ENCODE measurements around the gene SLC35D1.

SLC35D1 gene

DNA sequence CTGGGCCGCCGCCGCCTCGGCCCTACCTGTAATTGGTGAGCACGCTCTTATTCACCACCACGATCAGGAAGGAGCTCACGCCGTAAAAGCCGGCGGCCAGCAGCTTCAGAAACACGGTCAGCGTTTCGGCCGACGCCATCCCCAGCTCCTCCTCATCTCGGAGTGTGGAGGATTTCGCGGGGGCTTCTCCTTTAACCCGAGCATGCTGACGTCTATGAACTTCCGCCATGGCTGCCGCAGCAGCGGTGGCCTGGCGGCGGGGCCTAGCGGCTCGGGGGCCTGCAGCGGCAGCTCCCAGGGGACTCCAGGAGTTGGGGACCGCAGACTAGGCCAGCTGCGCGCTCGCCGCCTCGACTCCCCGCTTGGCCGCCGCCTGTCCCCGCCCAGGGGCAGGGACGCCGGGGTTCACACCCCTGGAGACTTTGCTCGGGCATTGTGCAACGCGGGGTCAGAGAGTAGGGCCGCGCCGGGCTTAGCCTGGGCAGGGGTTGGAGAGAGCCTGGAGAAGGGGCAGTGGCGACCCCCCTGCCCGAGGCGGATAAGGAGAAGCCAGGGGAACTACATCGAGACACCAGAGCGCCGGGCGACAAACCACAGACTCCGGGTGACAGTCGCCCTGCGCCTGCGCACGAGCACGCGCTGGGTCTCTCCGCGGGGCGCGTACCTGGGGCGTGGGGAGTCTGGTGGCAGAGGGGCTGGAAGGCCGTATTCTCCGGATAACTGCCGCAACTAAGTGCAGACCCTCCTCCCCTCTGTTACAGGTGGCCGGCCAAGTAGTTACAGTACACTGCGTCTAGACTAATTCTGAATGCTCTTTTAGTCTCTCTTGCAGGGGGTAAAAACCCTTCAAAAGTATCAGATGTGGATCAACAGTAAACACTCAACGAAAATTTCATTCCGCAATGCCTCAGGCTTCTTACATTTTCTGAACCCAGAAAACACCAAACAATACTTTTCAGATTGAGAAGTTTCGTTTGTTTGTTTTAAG is at the start of gene SLC35D1:
Gene SLC35D1, minus strand, starts transcription at position 364 of the 988 bp plus-strand sequence. Its CDS starts 135 bp downstream, at position 229.
- peak within 1 kb of the TSS; percentile 93 for H3K27ac ChIP-seq
- no peaks in the 10 kb centered on the region for H3K9me3 ChIP-seq
- peak within 1 kb of the TSS; percentile 88 for H3K4me2 ChIP-seq
- H3K4me1 ChIP-seq: peaks cover 34% of the 10 kb centered on the region
- 0 out of 2 replicates have a peak, but pooled peaks cover 13% of the 10 kb centered on the region for H4K20me1 ChIP-seq
- H3K4me3 ChIP-seq: peak within 1 kb of the TSS; percentile 91
- H3K27me3 ChIP-seq: no peaks in the 10 kb centered on the region
- TF ChIP-seq Cebpa-rat (IDR thresholded peaks at IDR 0.05): peak; percentile 93
- peak within 1 kb of the TSS; percentile 92 for H3K9ac ChIP-seq
- H3K36me3 ChIP-seq: peaks cover 15% of the 10 kb centered on the region

DNA sequence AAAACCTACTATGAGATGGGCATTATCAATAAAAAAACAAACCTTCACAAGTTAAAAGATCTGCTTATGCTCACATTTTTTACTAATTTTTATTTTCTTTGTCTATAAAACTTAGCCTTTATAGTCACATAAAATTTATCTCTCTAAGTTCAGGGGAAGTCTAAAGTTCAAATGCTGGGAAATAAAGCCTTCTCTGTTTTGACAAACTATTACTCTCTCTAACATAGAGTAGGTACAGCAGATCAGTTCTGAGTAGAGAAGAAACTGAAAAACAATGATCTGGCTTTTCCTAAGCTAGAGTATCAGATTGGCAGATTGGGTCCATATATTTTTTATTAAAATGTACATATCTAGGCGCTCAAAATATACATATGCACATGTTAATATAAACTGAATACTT is 49.6 kb upstream of the SLC35D1 start:
- Histone ChIP-seq H3K4me1 (no peaks in the 10 kb centered on the region), H3K4me2 (no peak overlapping the region), H3K9me3 (no peaks in the 10 kb centered on the region), H3K4me3 (no peak overlapping the region), H4K20me1 (no peaks in the 10 kb centered on the region), H3K27ac (no peak overlapping the region), H3K27me3 (no peaks in the 10 kb centered on the region), H3K36me3 (no peaks in the 10 kb centered on the region), H3K9ac (no peak overlapping the region)
- no peak for TF ChIP-seq Cebpa-rat (IDR thresholded peaks at IDR 0.05)

GRCh38 chr1:67100833-67101232 is 46.9 kb upstream of the SLC35D1 start:
- no peaks in the 10 kb centered on the region for H3K36me3 ChIP-seq
- no peak overlapping the region for H3K4me3 ChIP-seq
- H4K20me1 ChIP-seq: no peaks in the 10 kb centered on the region
- no peaks in the 10 kb centered on the region for H3K27me3 ChIP-seq
- H3K9me3 ChIP-seq: no peaks in the 10 kb centered on the region
- no peak overlapping the region for H3K4me2 ChIP-seq
- no peaks in the 10 kb centered on the region for H3K4me1 ChIP-seq
- H3K27ac ChIP-seq: no peak overlapping the region
- no peak overlapping the region for H3K9ac ChIP-seq
- no peak for TF ChIP-seq Cebpa-rat (IDR thresholded peaks at IDR 0.05)

DNA sequence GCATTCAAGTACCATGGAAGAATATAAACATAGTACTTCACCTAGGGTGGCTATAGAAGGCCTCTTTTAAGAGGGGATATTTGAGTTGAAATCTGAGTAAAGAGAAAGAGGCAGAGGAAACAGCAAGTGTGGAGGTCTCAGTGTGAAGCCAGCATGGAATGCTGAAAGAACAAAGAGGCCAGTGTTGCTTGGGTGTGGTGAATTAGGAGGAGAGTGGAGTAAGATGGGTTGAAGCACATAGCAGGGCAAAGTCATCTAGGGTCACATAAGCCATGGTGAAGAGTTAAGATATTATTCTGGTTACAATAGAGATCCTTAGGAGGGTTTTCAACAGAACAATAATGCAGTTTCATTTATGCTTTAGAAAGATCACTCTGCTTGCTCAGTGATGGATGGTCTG is 43.4 kb upstream of the SLC35D1 start:
- Histone ChIP-seq H3K4me3 (no peak overlapping the region), H3K4me1 (no peaks in the 10 kb centered on the region), H3K27me3 (no peaks in the 10 kb centered on the region), H3K9ac (no peak overlapping the region), H3K9me3 (no peaks in the 10 kb centered on the region), H3K27ac (no peak overlapping the region), H4K20me1 (no peaks in the 10 kb centered on the region), H3K4me2 (no peak overlapping the region), H3K36me3 (no peaks in the 10 kb centered on the region)
- TF ChIP-seq Cebpa-rat (IDR thresholded peaks at IDR 0.05): no peak

DNA sequence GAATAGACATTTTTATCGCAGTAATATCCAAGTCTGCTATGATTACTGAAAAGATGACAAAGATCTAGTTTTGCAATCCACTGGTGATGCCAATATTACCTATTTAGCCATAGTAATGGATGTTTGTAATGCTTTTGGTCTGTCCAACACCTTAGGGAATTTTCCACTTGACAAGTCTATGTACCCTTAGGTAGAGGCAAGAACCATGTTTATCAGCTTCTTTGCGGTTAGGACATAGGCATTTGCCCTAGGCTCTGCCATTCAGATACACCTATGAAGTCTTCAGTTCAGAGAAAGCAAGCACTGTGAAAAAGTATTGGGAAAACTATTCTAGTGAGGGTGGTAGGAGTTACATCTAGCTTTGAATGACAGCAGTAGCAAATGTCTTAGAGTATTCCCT is 40.2 kb upstream of the SLC35D1 start:
- no peak for TF ChIP-seq Cebpa-rat (IDR thresholded peaks at IDR 0.05)
- Histone ChIP-seq H3K4me1 (no peaks in the 10 kb centered on the region), H4K20me1 (no peaks in the 10 kb centered on the region), H3K4me2 (no peak overlapping the region), H3K9me3 (0 out of 2 replicates have a peak, but pooled peaks cover 8% of the 10 kb centered on the region), H3K27ac (no peak overlapping the region), H3K36me3 (no peaks in the 10 kb centered on the region), H3K27me3 (no peaks in the 10 kb centered on the region), H3K9ac (no peak overlapping the region), H3K4me3 (no peak overlapping the region)

DNA sequence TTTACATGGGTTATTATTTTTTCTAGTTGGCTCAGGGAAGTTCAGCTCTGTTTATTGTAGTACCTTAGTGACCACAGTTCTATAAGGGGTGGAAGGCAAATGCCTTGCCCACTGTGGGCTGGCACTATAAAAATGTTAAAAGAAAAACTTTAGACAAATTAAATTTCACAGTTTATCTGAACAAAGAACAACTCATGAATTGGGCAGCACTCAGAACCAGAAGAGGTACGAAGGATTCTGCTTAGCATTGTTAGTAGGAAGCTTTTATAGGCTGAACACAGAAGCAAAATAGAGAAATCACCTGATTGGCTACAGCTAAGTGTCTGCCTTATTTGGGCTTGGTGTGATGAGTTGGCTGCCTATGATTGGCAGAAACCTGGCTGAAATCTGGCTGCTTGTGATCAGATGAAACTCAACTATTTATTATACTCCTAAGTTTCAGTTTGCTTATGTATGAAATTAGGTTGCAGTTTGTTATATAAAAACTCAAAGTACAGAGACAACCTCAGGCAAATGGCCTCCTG is 35.8 kb upstream of the SLC35D1 start:
- Histone ChIP-seq H3K4me3 (no peak overlapping the region), H3K27ac (no peak overlapping the region)

DNA sequence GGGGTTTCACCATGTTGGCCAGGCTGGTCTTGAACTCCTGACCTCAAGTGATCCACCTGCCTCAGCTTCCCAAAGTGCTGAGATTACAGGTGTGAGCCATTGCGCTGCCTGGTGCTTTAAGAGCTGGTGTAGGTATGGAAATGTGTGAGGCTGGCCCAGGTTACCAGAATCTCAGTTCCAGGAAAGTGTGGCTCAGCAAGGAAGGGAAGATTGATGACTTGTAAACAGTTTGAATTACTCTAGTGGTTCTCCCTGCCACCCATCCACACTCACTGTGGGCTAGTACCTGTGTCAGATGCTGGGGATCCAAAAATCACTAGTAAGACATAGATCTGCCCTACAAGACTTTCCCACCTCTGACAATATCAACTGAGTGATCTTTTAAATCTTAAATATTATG is 34.5 kb upstream of the SLC35D1 start:
- H3K36me3 ChIP-seq: no peaks in the 10 kb centered on the region
- no peaks in the 10 kb centered on the region for H3K4me1 ChIP-seq
- H3K9ac ChIP-seq: no peak overlapping the region
- no peak for TF ChIP-seq Cebpa-rat (IDR thresholded peaks at IDR 0.05)
- H3K27me3 ChIP-seq: no peaks in the 10 kb centered on the region
- H3K9me3 ChIP-seq: 0 out of 2 replicates have a peak, but pooled peaks cover 8% of the 10 kb centered on the region
- no peak overlapping the region for H3K27ac ChIP-seq
- H4K20me1 ChIP-seq: no peaks in the 10 kb centered on the region
- H3K4me3 ChIP-seq: no peak overlapping the region
- no peak overlapping the region for H3K4me2 ChIP-seq

More for the DNA sequence above, 35.8 kb upstream of the SLC35D1 start:
- H3K9ac ChIP-seq: no peak overlapping the region
- no peaks in the 10 kb centered on the region for H3K36me3 ChIP-seq
- no peaks in the 10 kb centered on the region for H3K27me3 ChIP-seq
- TF ChIP-seq Cebpa-rat (IDR thresholded peaks at IDR 0.05): no peak
- no peak overlapping the region for H3K4me2 ChIP-seq
- H3K4me1 ChIP-seq: no peaks in the 10 kb centered on the region
- no peaks in the 10 kb centered on the region for H4K20me1 ChIP-seq
- 0 out of 2 replicates have a peak, but pooled peaks cover 8% of the 10 kb centered on the region for H3K9me3 ChIP-seq

DNA sequence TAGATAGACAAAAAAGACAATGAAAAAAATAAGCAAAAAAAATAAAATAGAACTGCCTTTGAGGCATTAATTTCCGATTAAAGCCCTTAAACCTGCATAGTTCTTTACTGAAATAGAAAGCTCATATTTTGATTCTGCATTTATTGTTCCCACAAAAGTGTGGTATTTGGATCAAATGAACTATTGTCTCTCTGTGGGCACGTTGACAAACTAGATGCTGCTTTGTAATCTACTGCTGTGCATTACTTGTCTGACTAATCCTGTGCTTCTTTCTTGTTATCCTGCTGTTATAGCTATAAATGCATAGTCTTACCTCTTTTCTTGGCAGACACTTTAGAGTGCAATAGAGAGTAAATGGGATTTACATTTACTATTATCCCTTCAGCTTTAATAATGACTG is 31.4 kb upstream of the SLC35D1 start:
- Histone ChIP-seq H3K9ac (no peak overlapping the region), H3K27me3 (no peaks in the 10 kb centered on the region), H3K4me1 (no peaks in the 10 kb centered on the region), H3K36me3 (no peaks in the 10 kb centered on the region), H3K4me2 (no peak overlapping the region), H3K4me3 (no peak overlapping the region), H3K9me3 (0 out of 2 replicates have a peak, but pooled peaks cover 8% of the 10 kb centered on the region), H3K27ac (no peak overlapping the region), H4K20me1 (no peaks in the 10 kb centered on the region)
- TF ChIP-seq Cebpa-rat (IDR thresholded peaks at IDR 0.05): no peak

DNA sequence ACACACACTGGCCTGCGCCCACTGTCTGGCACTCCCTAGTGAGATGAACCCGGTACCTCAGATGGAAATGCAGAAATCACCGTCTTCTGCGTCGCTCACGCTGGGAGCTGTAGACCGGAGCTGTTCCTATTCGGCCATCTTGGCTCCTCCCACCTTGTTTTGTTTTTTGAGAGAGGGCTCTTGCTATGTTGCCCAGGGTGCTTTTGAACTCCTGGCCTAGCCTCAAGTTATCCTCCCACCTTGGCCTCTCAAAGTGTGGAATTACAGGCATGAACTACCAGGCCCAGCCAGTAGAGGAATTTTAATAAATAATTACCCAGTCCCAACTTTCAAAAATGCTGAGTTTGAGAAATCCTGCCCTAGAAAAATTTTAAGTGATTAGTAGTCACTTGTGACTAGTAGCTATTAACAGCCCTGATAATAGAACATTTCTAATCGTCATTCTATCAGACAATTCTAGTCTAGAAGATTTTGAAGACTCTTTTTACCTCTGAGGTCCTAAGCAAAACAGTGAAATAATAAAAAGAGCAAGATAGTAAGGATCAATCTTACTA is 30.9 kb upstream of the SLC35D1 start:
- H3K9me3 ChIP-seq: 0 out of 2 replicates have a peak, but pooled peaks cover 3% of the 10 kb centered on the region
- TF ChIP-seq Cebpa-rat (IDR thresholded peaks at IDR 0.05): no peak
- H3K27ac ChIP-seq: no peak overlapping the region
- no peak overlapping the region for H3K4me2 ChIP-seq
- H3K9ac ChIP-seq: no peak overlapping the region
- H3K27me3 ChIP-seq: no peaks in the 10 kb centered on the region
- no peaks in the 10 kb centered on the region for H3K4me1 ChIP-seq
- no peaks in the 10 kb centered on the region for H3K36me3 ChIP-seq
- no peaks in the 10 kb centered on the region for H4K20me1 ChIP-seq
- no peak overlapping the region for H3K4me3 ChIP-seq

DNA sequence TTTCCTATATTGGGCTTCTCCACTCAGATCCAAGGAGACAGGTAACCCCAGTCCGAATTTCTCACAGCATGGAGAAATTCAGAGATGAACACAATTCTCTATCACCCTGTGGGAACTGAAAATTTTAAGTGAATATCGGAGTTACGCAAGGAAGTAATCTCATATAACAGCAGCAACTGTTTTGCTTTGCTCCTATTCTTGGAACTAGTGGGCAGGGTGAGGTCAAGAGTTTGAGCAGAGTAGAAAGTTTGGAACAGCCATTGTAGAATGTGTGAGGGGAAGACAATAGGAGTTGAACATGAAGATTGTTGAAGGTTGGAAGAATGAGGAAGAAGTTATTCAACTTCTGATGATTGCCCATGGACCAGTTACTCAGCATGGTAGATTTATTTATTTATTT is 24.3 kb upstream of the SLC35D1 start:
- no peak for TF ChIP-seq Cebpa-rat (IDR thresholded peaks at IDR 0.05)
- no peaks in the 10 kb centered on the region for H3K4me1 ChIP-seq
- H3K4me2 ChIP-seq: no peak overlapping the region
- H3K36me3 ChIP-seq: no peaks in the 10 kb centered on the region
- no peak overlapping the region for H3K4me3 ChIP-seq
- no peaks in the 10 kb centered on the region for H4K20me1 ChIP-seq
- peaks cover 7% of the 10 kb centered on the region; the same call in 1 of the 2 replicates for H3K9me3 ChIP-seq
- no peak overlapping the region for H3K9ac ChIP-seq
- no peak overlapping the region for H3K27ac ChIP-seq
- no peaks in the 10 kb centered on the region for H3K27me3 ChIP-seq

Data from BLaER1 (cell line).